ENCODE data around the gene STX7.

STX7 gene

GRCh38 chr6:132496519-132497180 lies 16.3 kb downstream of the STX7 start:
- POLR2A ChIA-PET: no interaction called here
- Histone ChIP-seq H3K9me3 (ENCODE audit: control insufficient read depth, insufficient read depth, low read depth, low read length) (no peaks in the 10 kb centered on the region), H3K4me3 (ENCODE audit: low read depth, low read length) (no peak overlapping the region), H3K27ac (ENCODE audit: extremely low read depth, low read depth, low read length) (no peak overlapping the region), H3K4me1 (ENCODE audit: control insufficient read depth, insufficient read depth, low read length) (no peaks in the 10 kb centered on the region), H3K36me3 (ENCODE audit: control insufficient read depth in 2 of 2, insufficient read depth in 1 of 2, low read length in 2 of 2) (peaks cover 2 to 63% of the 10 kb centered on the region in 2 experiments; a peak in 2 of 3 replicates)
- 0 out of 2 replicates have a peak, but pooled peaks have one; percentile 10 for TF ChIP-seq ZNF214 (tag by site-specific recombination; IDR thresholded peaks at IDR 0.05; ENCODE audit: borderline replicate concordance)
- TF ChIP-seq CTCF (tag by site-specific recombination; IDR thresholded peaks at IDR 0.05): no peak
- CTCF ChIA-PET: interaction anchor here (0.7 to 5.9 kb wide), 7 partner anchors 12 to 573 kb away, joined by 4 to 43 read pairs (median 12); no protein-coding TSS in a partner anchor

DNA sequence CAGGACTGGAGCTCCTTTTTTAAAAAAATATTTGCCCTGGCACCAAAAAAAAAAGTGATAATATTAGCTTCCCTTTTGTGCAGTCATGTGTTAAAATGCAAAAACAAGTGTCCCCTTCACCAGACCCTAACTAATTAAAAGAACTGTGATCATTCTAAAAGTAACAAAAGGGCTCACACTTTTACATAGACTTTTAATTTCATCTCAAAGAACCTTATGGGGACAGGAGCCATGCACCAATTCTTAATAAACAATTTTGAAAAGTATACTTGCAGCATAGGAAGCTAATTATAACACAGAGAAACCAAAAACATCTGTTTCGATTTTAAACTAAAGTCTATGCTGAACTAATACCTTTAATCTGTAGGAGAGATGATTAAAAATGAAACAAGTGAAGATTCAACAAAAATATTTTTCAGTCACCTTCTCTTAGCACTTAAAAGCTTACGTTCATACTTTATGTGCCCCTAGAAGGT lies 17.3 kb downstream of the STX7 start:
- Histone ChIP-seq H3K36me3 (ENCODE audit: control insufficient read depth in 2 of 2, insufficient read depth in 1 of 2, low read length in 2 of 2) (peaks cover 0 to 52% of the 10 kb centered on the region in 2 experiments; a peak in 2 of 3 replicates), H3K27ac (ENCODE audit: extremely low read depth, low read depth, low read length) (no peak overlapping the region), H3K4me3 (ENCODE audit: low read depth, low read length) (no peak overlapping the region), H3K9me3 (ENCODE audit: control insufficient read depth, insufficient read depth, low read depth, low read length) (no peaks in the 10 kb centered on the region), H3K4me1 (ENCODE audit: control insufficient read depth, insufficient read depth, low read length) (no peaks in the 10 kb centered on the region)
- TF ChIP-seq ZNF660 (tag by site-specific recombination; IDR thresholded peaks at IDR 0.05) (no peak), ZNF140 (tag by site-specific recombination; IDR thresholded peaks at IDR 0.05) (no peak), ZNF311 (tag by site-specific recombination; IDR thresholded peaks at IDR 0.05; ENCODE audit: borderline replicate concordance) (no peak), ZNF768 (tag by site-specific recombination; IDR thresholded peaks at IDR 0.05) (no peak), ZNF391 (tag by site-specific recombination; IDR thresholded peaks at IDR 0.05; ENCODE audit: borderline replicate concordance, low read depth) (no peak), ZNF10 (tag by site-specific recombination; IDR thresholded peaks at IDR 0.05) (no peak), ZNF658 (tag by site-specific recombination; IDR thresholded peaks at IDR 0.05) (no peak), ZFP69B (tag by site-specific recombination; IDR thresholded peaks at IDR 0.05) (no peak), ZNF175 (tag by site-specific recombination; IDR thresholded peaks at IDR 0.05) (no peak), ZNF292 (tag by site-specific recombination; IDR thresholded peaks at IDR 0.05; ENCODE audit: borderline replicate concordance, low read depth) (no peak), ZNF133 (tag by site-specific recombination; IDR thresholded peaks at IDR 0.05) (no peak), ZNF654 (tag by site-specific recombination; IDR thresholded peaks at IDR 0.05; ENCODE audit: low read depth) (no peak), ZNF571 (tag by site-specific recombination; IDR thresholded peaks at IDR 0.05) (no peak)
- TF ChIP-seq, protein P1, sequence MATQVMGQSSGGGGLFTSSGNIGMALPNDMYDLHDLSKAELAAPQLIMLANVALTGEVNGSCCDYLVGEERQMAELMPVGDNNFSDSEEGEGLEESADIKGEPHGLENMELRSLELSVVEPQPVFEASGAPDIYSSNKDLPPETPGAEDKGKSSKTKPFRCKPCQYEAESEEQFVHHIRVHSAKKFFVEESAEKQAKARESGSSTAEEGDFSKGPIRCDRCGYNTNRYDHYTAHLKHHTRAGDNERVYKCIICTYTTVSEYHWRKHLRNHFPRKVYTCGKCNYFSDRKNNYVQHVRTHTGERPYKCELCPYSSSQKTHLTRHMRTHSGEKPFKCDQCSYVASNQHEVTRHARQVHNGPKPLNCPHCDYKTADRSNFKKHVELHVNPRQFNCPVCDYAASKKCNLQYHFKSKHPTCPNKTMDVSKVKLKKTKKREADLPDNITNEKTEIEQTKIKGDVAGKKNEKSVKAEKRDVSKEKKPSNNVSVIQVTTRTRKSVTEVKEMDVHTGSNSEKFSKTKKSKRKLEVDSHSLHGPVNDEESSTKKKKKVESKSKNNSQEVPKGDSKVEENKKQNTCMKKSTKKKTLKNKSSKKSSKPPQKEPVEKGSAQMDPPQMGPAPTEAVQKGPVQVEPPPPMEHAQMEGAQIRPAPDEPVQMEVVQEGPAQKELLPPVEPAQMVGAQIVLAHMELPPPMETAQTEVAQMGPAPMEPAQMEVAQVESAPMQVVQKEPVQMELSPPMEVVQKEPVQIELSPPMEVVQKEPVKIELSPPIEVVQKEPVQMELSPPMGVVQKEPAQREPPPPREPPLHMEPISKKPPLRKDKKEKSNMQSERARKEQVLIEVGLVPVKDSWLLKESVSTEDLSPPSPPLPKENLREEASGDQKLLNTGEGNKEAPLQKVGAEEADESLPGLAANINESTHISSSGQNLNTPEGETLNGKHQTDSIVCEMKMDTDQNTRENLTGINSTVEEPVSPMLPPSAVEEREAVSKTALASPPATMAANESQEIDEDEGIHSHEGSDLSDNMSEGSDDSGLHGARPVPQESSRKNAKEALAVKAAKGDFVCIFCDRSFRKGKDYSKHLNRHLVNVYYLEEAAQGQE (tag by site-specific recombination; IDR thresholded peaks at IDR 0.05): no peak
- TF ChIP-seq, protein P2, sequence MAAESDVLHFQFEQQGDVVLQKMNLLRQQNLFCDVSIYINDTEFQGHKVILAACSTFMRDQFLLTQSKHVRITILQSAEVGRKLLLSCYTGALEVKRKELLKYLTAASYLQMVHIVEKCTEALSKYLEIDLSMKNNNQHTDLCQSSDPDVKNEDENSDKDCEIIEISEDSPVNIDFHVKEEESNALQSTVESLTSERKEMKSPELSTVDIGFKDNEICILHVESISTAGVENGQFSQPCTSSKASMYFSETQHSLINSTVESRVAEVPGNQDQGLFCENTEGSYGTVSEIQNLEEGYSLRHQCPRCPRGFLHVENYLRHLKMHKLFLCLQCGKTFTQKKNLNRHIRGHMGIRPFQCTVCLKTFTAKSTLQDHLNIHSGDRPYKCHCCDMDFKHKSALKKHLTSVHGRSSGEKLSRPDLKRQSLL (tag by site-specific recombination; IDR thresholded peaks at IDR 0.05): no peak
- TF ChIP-seq, protein P3, sequence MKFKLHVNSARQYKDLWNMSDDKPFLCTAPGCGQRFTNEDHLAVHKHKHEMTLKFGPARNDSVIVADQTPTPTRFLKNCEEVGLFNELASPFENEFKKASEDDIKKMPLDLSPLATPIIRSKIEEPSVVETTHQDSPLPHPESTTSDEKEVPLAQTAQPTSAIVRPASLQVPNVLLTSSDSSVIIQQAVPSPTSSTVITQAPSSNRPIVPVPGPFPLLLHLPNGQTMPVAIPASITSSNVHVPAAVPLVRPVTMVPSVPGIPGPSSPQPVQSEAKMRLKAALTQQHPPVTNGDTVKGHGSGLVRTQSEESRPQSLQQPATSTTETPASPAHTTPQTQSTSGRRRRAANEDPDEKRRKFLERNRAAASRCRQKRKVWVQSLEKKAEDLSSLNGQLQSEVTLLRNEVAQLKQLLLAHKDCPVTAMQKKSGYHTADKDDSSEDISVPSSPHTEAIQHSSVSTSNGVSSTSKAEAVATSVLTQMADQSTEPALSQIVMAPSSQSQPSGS (tag by site-specific recombination; IDR thresholded peaks at IDR 0.05; ENCODE audit: low read depth): no peak
- TF ChIP-seq, protein P4, sequence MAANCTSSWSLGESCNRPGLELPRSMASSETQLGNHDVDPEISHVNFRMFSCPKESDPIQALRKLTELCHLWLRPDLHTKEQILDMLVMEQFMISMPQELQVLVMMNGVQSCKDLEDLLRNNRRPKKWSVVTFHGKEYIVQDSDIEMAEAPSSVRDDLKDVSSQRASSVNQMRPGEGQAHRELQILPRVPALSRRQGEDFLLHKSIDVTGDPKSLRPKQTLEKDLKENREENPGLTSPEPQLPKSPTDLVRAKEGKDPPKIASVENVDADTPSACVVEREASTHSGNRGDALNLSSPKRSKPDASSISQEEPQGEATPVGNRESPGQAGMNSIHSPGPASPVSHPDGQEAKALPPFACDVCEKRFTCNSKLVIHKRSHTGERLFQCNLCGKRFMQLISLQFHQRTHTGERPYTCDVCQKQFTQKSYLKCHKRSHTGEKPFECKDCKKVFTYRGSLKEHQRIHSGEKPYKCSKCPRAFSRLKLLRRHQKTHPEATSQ (tag by site-specific recombination; IDR thresholded peaks at IDR 0.05): no peak
- CTCF ChIA-PET: interaction anchor here (0.6 to 5.9 kb wide), 11 partner anchors 11 to 572 kb away, joined by 3 to 43 read pairs (median 4); no protein-coding TSS in a partner anchor
- POLR2A ChIA-PET: no interaction called here
